HTR-8/SVneo (cell line): Measurements from ENCODE around the gene AGO4.
"Not testable (repeated sequence)": the region's sequence is repeated elsewhere in the genome, so short reads cannot be mapped to it uniquely, and the experiment has no call there.

Source experiments
- DNase-seq: peaks from one replicate; pipeline ENCODE4 v3.0.0; 2011; ENCODE audit warnings: low spot score, mixed read lengths; ENCODE audit not compliant: insufficient read length
- FAIRE-seq: peaks from 2 replicates; lab custom pipeline; 2011; peaks lifted over from hg19 to GRCh38; lab: Jason Lieb, UNC

AGO4 gene

GRCh38 chr1:35809114-35810095 lies 1.6 kb downstream of the AGO4 start:
- FAIRE-seq (no peak), DNase-seq (no peak)

- DNase-seq, result no peak
- FAIRE-seq, result no peak
Observed at GRCh38 chr1:35810096-35810881, 2.5 kb downstream of the AGO4 start.

GRCh38 chr1:35812754-35813153 lies 4.9 kb downstream of the AGO4 start:
- not testable (repeated sequence) for FAIRE-seq, DNase-seq

GRCh38 chr1:35825255-35825654 lies 17.4 kb downstream of the AGO4 start:
- DNase-seq (no peak), FAIRE-seq (no peak)

- FAIRE-seq (no peak), DNase-seq (no peak)
Observed at GRCh38 chr1:35832276-35832905, 24.6 kb downstream of the AGO4 start.

GRCh38 chr1:35833395-35833794 lies 25.6 kb downstream of the AGO4 start:
- FAIRE-seq (no peak), DNase-seq (no peak)

GRCh38 chr1:35834218-35834617 lies 26.4 kb downstream of the AGO4 start:
- DNase-seq (no peak), FAIRE-seq (no peak)

GRCh38 chr1:35835398-35835797 lies 27.6 kb downstream of the AGO4 start:
- FAIRE-seq, result no peak
- DNase-seq, result no peak

- FAIRE-seq, result no peak
- no peak for DNase-seq
Observed at GRCh38 chr1:35836734-35837133, 28.9 kb downstream of the AGO4 start.

GRCh38 chr1:35838693-35839245 lies 31.0 kb downstream of the AGO4 start:
- DNase-seq (no peak), FAIRE-seq (no peak)

GRCh38 chr1:35844826-35845225 lies 37.0 kb downstream of the AGO4 start:
- DNase-seq (no peak), FAIRE-seq (no peak)

- no peak for FAIRE-seq
- DNase-seq, result no peak
Observed at GRCh38 chr1:35845766-35846165, 38.0 kb downstream of the AGO4 start.

GRCh38 chr1:35847935-35848565 lies 40.2 kb downstream of the AGO4 start:
- DNase-seq (no peak), FAIRE-seq (no peak)

- no peak for FAIRE-seq
- DNase-seq, result no peak
Observed at GRCh38 chr1:35850051-35850450, 42.2 kb downstream of the AGO4 start.

- FAIRE-seq, result no peak
- no peak for DNase-seq
Observed at GRCh38 chr1:35850716-35851115, 42.9 kb downstream of the AGO4 start.

- DNase-seq, result no peak
- no peak for FAIRE-seq
Observed at GRCh38 chr1:35851132-35851869, 43.5 kb downstream of the AGO4 start.

GRCh38 chr1:35852241-35852640 lies 44.4 kb downstream of the AGO4 start:
- FAIRE-seq (no peak), DNase-seq (no peak)

GRCh38 chr1:35854989-35855700 lies 47.3 kb downstream of the AGO4 start:
- DNase-seq, result no peak
- no peak for FAIRE-seq

- FAIRE-seq, result no peak
- DNase-seq, result no peak
Observed at GRCh38 chr1:35856964-35857363, 49.1 kb downstream of the AGO4 start.
